ENCODE data around the gene TPM3. TPM values are rescaled to one million over a fixed set of nuclear protein-coding genes. Genes with fewer than 3 reads are reported as not detected.
"Not testable (repeated sequence)": the region's sequence is repeated elsewhere in the genome, so short reads cannot be mapped to it uniquely, and the experiment has no call there.

Gene TPM3
- total RNA-seq, 6 donors from 2014 or later, result 149 to 452 (median 344) TPM

DNA sequence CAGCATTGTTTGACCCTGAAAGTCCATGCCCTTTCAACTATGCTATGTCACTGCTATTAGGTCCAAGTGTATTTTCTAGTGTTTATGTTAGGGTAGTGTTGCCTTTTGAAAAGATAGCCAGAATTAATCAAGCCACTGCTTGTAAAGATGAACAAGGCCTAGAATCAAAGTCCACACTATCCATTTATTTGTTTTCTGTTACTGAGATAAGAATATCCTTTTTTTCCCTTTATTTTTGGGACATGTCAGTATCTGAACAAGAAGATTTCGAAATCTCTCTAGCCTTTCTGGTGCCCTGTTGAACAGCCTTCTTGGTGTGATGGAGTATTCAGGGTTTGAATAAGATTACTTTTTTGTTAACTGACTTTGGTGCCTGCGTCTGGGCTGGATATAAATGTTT is 45.5 kb upstream of the TPM3 start:
- peaks cover 40 to 98% (median 84%) of the 10 kb centered on the region in 4 donors for H3K36me3 ChIP-seq
- H3K9me3 ChIP-seq, result no peaks in the 10 kb centered on the region
- TF ChIP-seq POLR2AphosphoS5 (IDR thresholded peaks at IDR 0.05) (no peak), EP300 (IDR thresholded peaks at IDR 0.05) (no peak), POLR2A (IDR thresholded peaks at IDR 0.05) (no peak)
- TF ChIP-seq, protein P1, sequence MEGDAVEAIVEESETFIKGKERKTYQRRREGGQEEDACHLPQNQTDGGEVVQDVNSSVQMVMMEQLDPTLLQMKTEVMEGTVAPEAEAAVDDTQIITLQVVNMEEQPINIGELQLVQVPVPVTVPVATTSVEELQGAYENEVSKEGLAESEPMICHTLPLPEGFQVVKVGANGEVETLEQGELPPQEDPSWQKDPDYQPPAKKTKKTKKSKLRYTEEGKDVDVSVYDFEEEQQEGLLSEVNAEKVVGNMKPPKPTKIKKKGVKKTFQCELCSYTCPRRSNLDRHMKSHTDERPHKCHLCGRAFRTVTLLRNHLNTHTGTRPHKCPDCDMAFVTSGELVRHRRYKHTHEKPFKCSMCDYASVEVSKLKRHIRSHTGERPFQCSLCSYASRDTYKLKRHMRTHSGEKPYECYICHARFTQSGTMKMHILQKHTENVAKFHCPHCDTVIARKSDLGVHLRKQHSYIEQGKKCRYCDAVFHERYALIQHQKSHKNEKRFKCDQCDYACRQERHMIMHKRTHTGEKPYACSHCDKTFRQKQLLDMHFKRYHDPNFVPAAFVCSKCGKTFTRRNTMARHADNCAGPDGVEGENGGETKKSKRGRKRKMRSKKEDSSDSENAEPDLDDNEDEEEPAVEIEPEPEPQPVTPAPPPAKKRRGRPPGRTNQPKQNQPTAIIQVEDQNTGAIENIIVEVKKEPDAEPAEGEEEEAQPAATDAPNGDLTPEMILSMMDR (IDR thresholded peaks at IDR 0.05), result no peak
- no peak overlapping the region for H3K27ac ChIP-seq
- 88 to 95% methylated on average over 2 of the region's 2 CpGs for WGBS, 2 donors
- no peak for DNase-seq
- ATAC-seq (ENCODE audit: low FRiP score in 2 of 2), result no peak
- H3K4me1 ChIP-seq, result no peaks in the 10 kb centered on the region
- no peak overlapping the region for H3K4me3 ChIP-seq
- no peaks in the 10 kb centered on the region for H3K27me3 ChIP-seq

DNA sequence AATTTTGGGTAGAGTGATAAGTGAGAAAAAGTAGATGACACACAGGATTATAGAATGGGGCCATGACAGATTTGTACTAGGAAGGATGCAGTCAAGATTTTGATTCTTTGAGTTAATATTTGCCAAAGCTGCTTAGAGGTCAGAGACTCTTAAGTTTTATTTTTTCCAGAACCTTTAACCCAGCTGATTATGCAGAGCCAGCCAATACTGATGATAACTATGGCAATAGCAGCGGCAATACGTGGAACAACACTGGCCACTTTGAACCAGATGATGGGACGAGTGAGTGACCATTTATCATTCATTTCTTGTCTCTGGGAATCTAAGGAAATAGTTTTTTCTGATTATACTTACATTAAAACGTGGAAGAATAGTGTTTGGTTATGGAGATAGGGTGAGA is 45.0 kb upstream of the TPM3 start:
- no peak for DNase-seq
- TF ChIP-seq POLR2AphosphoS5 (IDR thresholded peaks at IDR 0.05) (no peak), POLR2A (IDR thresholded peaks at IDR 0.05) (no peak), EP300 (IDR thresholded peaks at IDR 0.05) (no peak)
- TF ChIP-seq, protein P1 (IDR thresholded peaks at IDR 0.05), result no peak
- H3K9me3 ChIP-seq, result no peaks in the 10 kb centered on the region
- no peaks in the 10 kb centered on the region for H3K4me1 ChIP-seq
- H3K27ac ChIP-seq, result no peak overlapping the region
- no peaks in the 10 kb centered on the region for H3K27me3 ChIP-seq
- no peak overlapping the region for H3K4me3 ChIP-seq
- ATAC-seq (ENCODE audit: low FRiP score in 2 of 2), result no peak
- WGBS, 2 donors, result 90 to 91% methylated on average over 4 of the region's 4 CpGs
- peaks cover 44 to 98% (median 84%) of the 10 kb centered on the region in 4 donors for H3K36me3 ChIP-seq

DNA sequence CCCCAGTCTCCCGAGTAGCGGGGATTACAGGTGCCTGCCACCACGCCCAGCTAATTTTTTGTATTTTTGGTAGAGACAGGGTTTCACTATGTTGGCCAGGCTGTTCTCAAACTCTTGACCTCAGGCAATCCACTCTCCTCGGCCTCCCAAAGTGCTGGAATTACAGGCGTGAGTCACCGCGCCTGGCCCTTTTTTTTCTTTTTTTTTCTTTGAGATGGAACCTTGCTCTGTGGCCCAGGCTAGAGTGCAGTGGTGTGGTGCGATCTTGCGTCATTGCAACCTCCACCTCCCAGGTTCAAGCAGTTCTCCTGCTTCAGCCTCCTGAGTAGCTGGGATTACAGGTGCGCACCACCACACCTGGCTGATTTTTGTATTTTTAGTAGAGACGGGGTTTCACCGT is 41.2 kb upstream of the TPM3 start:
- H3K27ac ChIP-seq, result not testable (repeated sequence)

DNA sequence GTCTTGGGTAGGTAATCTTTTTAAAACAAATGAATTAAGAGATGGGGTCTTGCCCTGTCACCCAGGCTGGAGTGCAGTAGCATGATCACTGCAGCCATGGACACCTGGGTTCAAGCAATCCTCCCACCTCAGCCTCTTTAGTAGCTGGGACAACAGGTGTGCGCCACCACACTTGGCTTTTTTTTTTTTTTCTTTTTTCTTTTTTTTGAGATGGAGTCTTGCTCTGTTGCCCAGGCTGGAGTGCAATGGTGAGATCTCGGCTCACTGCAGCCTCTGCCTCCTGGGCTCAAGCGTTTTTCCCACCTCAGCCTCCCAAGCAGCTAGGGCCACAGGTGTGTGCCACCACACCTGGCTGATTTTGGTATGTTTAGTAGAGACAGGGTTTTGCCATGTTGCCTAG is 39.2 kb upstream of the TPM3 start:
- not testable (repeated sequence) for H3K9me3 ChIP-seq; H3K27me3 ChIP-seq; H3K27ac ChIP-seq; DNase-seq; H3K4me1 ChIP-seq; ATAC-seq (ENCODE audit: low FRiP score in 2 of 2); H3K4me3 ChIP-seq
- H3K36me3 ChIP-seq, result peaks cover 65 to 100% (median 88%) of the 10 kb centered on the region in 4 donors
- 89 to 100% methylated on average over 3 of the region's 3 CpGs for WGBS, 2 donors

More for the DNA sequence above, 41.2 kb upstream of the TPM3 start:
- not testable (repeated sequence) for H3K27me3 ChIP-seq; H3K9me3 ChIP-seq; ATAC-seq (ENCODE audit: low FRiP score in 2 of 2); H3K4me1 ChIP-seq; H3K4me3 ChIP-seq; DNase-seq
- H3K36me3 ChIP-seq, result peaks cover 77 to 100% (median 95%) of the 10 kb centered on the region in 4 donors
- 95 to 96% methylated on average over 12 of the region's 12 CpGs for WGBS, 2 donors

DNA sequence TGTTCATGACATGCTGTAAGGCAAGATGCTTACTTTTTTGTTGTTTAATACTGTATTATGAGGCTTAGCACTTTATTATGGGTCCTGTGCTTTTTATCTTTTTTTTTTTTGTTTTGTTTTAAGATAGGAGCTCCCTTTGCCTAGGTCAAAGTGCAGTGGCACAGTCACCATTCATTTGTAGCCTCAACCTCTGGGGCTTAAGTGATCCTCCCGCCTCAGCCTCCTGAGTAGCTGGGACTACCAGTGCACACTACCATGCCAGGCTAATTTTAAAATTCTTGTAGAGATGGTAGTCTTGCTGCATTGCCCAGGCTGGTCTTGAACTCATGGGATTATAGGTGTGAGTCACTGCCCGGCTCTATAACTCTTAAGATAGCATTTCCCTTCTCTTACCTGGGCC is 33.5 kb upstream of the TPM3 start:
- TF ChIP-seq, protein P1 (IDR thresholded peaks at IDR 0.05), result no peak
- TF ChIP-seq POLR2AphosphoS5 (IDR thresholded peaks at IDR 0.05), result no peak
- TF ChIP-seq POLR2A (IDR thresholded peaks at IDR 0.05), result no peak
- no peak for TF ChIP-seq EP300 (IDR thresholded peaks at IDR 0.05)
- H3K36me3 ChIP-seq, result peaks cover 29 to 55% (median 41%) of the 10 kb centered on the region in 4 donors
- WGBS, 2 donors, result 100% methylated on average over 2 of the region's 2 CpGs
- H3K9me3 ChIP-seq, result no peaks in the 10 kb centered on the region
- DNase-seq, result no peak
- no peak overlapping the region for H3K27ac ChIP-seq
- no peaks in the 10 kb centered on the region for H3K27me3 ChIP-seq
- H3K4me3 ChIP-seq, result no peak overlapping the region
- no peak for ATAC-seq (ENCODE audit: low FRiP score in 2 of 2)
- H3K4me1 ChIP-seq, result peaks cover 19 to 38% (median 24%) of the 10 kb centered on the region in 4 donors

DNA sequence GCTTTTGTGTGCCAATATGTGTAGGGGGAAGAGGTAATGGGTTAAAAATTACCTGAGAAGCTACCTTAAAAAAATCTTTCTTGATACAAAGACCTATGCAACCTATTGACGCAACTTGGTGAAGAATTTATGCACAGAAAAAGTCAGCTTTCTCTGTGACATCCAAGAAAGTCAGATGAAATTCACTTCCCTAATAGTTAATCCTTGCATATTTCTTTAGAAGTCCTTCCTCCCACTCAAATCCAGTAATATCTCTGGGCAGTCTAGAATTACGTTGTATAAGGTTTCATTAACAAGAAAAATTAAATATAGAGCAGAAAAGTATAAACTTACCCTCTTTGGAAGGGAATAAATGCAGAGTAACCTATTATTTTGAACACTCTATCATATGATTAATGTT is 31.7 kb upstream of the TPM3 start:
- Histone ChIP-seq H3K4me1 (peaks cover 29 to 51% (median 34%) of the 10 kb centered on the region in 4 donors), H3K4me3 (no peak overlapping the region), H3K9me3 (no peaks in the 10 kb centered on the region), H3K27ac (peak overlapping the region in 1 of 4 donors; percentile 50), H3K27me3 (no peaks in the 10 kb centered on the region), H3K36me3 (peaks cover 12 to 38% (median 25%) of the 10 kb centered on the region in 4 donors)
- WGBS, 2 donors, result 57 to 62% methylated on average over 2 of the region's 2 CpGs
- DNase-seq (no peak), ATAC-seq (ENCODE audit: low FRiP score in 2 of 2) (no peak)
- TF ChIP-seq, protein P1 (IDR thresholded peaks at IDR 0.05), result no peak
- TF ChIP-seq POLR2AphosphoS5 (IDR thresholded peaks at IDR 0.05), result no peak
- no peak for TF ChIP-seq POLR2A (IDR thresholded peaks at IDR 0.05)
- no peak for TF ChIP-seq EP300 (IDR thresholded peaks at IDR 0.05)
